Measurements from ENCODE around the gene ADGRL1. TPM values are rescaled to one million over a fixed set of nuclear protein-coding genes. Genes with fewer than 3 reads are reported as not detected.

The ADGRL1 gene
- total RNA-seq, 5 donors from 2014 or later (not counting 1 experiment from before 2014, with no cell fraction given) = 19.9 to 31.2 (median 28.0) TPM

- DNase-seq = no peak
- Mint-ChIP-seq H3K9me3 (no peaks in the 10 kb centered on the region), H3K27ac (no peak overlapping the region), H3K4me1 (peaks cover 19 to 20% (median 20%) of the 10 kb centered on the region in 3 donors), H3K27me3 (no peaks in the 10 kb centered on the region), H3K36me3 (no peaks in the 10 kb centered on the region), H3K4me3 (no peak overlapping the region)
- whole genome bisulfite sequencing (ENCODE audit: insufficient coverage) = 97% methylated on average over 38 of the region's 38 CpGs
- no peak for ATAC-seq (replicated peaks in 1 of 4)
- CTCF ChIA-PET = interaction anchor here in 1 of 2 donors (0.6 kb wide), 1 partner anchor 80 kb away, joined by 3 read pairs; no protein-coding TSS in a partner anchor
- H3K36me3 ChIP-seq (ENCODE audit: control insufficient read depth in 2 of 2, extremely low read depth in 1 of 2, insufficient read depth in 1 of 2, low read length in 1 of 2) = peaks cover 10 to 15% of the 10 kb centered on the region in 2 donors
- POLR2A ChIA-PET = no interaction called here
- H3K9me3 ChIP-seq = no peaks in the 10 kb centered on the region
- peaks cover 3 to 33% of the 10 kb centered on the region in 2 experiments for H3K4me1 ChIP-seq (ENCODE audit: control insufficient read depth in 1 of 2, extremely low read depth in 1 of 2, insufficient read depth in 2 of 2, low read length in 2 of 2)
- H3K27me3 ChIP-seq (replicated peaks in 1 of 2; ENCODE audit: control insufficient read depth in 2 of 2, extremely low read depth in 1 of 2, insufficient read depth in 2 of 2, low read length in 1 of 2) = peaks cover 0 to 8% of the 10 kb centered on the region in 2 experiments
- no peak overlapping the region for H3K27ac ChIP-seq (ENCODE audit: low read length)
- H3K4me3 ChIP-seq (ENCODE audit: control insufficient read depth in 1 of 2, extremely low read depth in 1 of 2, low read length in 1 of 2) = no peak overlapping the region
Observed at GRCh38 chr19:14162871-14163297, 43.1 kb downstream of the ADGRL1 start.

DNA sequence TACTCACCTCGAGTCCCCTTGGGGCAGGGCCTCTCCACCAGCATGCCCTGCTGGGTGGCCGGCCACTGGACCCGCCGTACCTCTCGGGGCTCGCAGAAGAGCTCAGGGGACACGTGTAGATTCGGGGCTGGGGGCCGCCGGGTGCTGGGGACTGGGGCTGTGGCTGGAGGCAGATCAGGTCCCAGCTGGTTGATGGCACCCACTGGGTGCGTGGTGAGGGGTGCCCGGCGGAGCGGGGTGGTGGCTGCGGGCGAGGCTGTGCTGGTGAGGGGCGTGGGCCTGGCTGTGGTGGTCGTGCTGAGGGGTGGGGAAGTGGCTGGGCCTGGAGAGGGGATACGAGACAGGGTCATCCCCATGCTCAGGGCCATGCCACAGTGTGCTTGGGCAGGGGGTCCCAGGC lies 44.7 kb downstream of the ADGRL1 start:
- peaks cover 6 to 8% (median 8%) of the 10 kb centered on the region in 3 donors for H3K4me1 Mint-ChIP-seq
- POLR2A ChIA-PET = no interaction called here
- H3K27ac ChIP-seq (ENCODE audit: low read length) = no peak overlapping the region
- CTCF ChIA-PET = no interaction called here
- H3K27ac Mint-ChIP-seq = no peak overlapping the region
- ATAC-seq (replicated peaks in 1 of 4) (no peak), DNase-seq (no peak)
- H3K27me3 ChIP-seq (replicated peaks in 1 of 2; ENCODE audit: control insufficient read depth in 2 of 2, extremely low read depth in 1 of 2, insufficient read depth in 2 of 2, low read length in 1 of 2) = peaks cover 0 to 8% of the 10 kb centered on the region in 2 experiments
- H3K4me3 Mint-ChIP-seq = no peak overlapping the region
- H3K27me3 Mint-ChIP-seq = no peaks in the 10 kb centered on the region
- no peaks in the 10 kb centered on the region for H3K9me3 ChIP-seq
- H3K4me3 ChIP-seq (ENCODE audit: control insufficient read depth in 1 of 2, extremely low read depth in 1 of 2, low read length in 1 of 2) = no peak overlapping the region
- no peaks in the 10 kb centered on the region for H3K9me3 Mint-ChIP-seq
- peaks cover 3% of the 10 kb centered on the region for H3K36me3 Mint-ChIP-seq
- H3K4me1 ChIP-seq (ENCODE audit: control insufficient read depth in 1 of 2, extremely low read depth in 1 of 2, insufficient read depth in 2 of 2, low read length in 2 of 2) = peaks cover 0 to 17% of the 10 kb centered on the region in 2 experiments
- WGBS (ENCODE audit: insufficient coverage) = 98% methylated on average over 13 of the region's 19 CpGs
- peaks cover 12 to 29% of the 10 kb centered on the region in 2 donors for H3K36me3 ChIP-seq (ENCODE audit: control insufficient read depth in 2 of 2, extremely low read depth in 1 of 2, insufficient read depth in 1 of 2, low read length in 1 of 2)

DNA sequence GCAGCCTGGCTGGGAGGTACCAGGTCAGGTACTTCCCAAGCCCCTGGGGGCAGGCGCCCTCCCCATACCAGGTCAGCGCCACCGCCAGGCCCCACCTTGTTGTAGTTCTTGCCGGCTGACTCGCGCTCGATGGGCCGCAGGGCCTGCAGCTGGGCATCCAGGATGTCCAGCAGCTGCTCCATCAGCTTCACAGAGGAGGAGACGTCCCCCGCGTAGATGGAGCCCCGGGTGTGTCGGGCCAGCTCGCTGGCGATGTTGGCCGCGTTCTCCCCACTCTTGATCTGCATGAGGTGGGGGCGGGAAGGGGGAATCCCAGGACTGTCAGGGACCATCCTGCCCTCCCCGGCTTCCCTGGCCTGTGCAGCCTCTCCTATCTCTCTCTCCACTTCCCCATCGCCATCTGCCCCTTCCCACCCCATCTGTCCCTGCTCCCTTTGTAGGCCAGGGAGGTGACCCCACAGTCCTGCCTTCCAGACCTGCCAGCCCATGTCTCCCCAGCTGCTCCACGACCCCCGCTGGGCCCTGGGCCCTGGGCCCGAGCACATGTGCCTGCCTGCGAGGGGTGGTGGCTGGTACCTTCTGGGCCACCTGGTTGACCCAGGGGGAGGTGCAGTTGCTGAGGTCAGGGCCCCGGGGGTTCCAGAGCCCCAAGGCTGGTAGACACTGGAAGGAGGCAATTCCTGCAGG lies 45.8 kb downstream of the ADGRL1 start:
- 91% methylated on average over 21 of the region's 25 CpGs for WGBS (ENCODE audit: insufficient coverage)
- Histone ChIP-seq H3K27me3 (replicated peaks in 1 of 2; ENCODE audit: control insufficient read depth in 2 of 2, extremely low read depth in 1 of 2, insufficient read depth in 2 of 2, low read length in 1 of 2) (peaks cover 0 to 6% of the 10 kb centered on the region in 2 experiments), H3K36me3 (ENCODE audit: control insufficient read depth in 2 of 2, extremely low read depth in 1 of 2, insufficient read depth in 1 of 2, low read length in 1 of 2) (peaks cover 12 to 39% of the 10 kb centered on the region in 2 donors), H3K4me1 (ENCODE audit: control insufficient read depth in 1 of 2, extremely low read depth in 1 of 2, insufficient read depth in 2 of 2, low read length in 2 of 2) (peaks cover 0 to 5% of the 10 kb centered on the region in 2 experiments), H3K4me3 (ENCODE audit: control insufficient read depth in 1 of 2, extremely low read depth in 1 of 2, low read length in 1 of 2) (no peak overlapping the region), H3K9me3 (no peaks in the 10 kb centered on the region), H3K27ac (ENCODE audit: low read length) (no peak overlapping the region)
- ATAC-seq (replicated peaks in 1 of 4) = no peak
- ChIA-PET CTCF (no interaction called here), POLR2A (no interaction called here)
- Mint-ChIP-seq H3K9me3 (no peaks in the 10 kb centered on the region), H3K36me3 (peaks cover 6% of the 10 kb centered on the region), H3K27ac (no peak overlapping the region), H3K27me3 (no peaks in the 10 kb centered on the region), H3K4me1 (no peaks in the 10 kb centered on the region), H3K4me3 (no peak overlapping the region)
- no peak for DNase-seq

DNA sequence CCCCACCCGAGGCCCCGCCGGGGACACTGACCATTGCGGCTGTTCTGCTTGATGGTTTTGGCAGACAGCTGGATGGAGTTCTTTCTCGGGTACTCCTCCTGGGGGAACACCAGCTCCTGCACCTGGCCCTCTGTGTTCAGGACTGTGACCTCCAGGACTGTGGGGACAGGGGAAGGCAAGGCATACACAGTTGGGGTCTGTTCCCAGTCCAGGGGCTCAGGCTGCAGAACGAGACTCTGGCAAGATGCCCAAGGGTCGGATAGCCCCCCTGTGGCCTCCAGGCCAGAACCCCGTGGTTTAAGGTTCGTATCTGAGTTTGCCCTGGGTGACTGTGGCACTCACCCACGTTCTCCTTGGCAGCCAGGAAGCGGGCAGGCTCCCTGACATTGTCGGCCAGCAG lies 46.9 kb downstream of the ADGRL1 start:
- Histone ChIP-seq H3K36me3 (ENCODE audit: control insufficient read depth in 2 of 2, extremely low read depth in 1 of 2, insufficient read depth in 1 of 2, low read length in 1 of 2) (peaks cover 12 to 39% of the 10 kb centered on the region in 2 donors), H3K4me1 (ENCODE audit: control insufficient read depth in 1 of 2, extremely low read depth in 1 of 2, insufficient read depth in 2 of 2, low read length in 2 of 2) (no peaks in the 10 kb centered on the region), H3K4me3 (ENCODE audit: control insufficient read depth in 1 of 2, extremely low read depth in 1 of 2, low read length in 1 of 2) (no peak overlapping the region), H3K27me3 (replicated peaks in 1 of 2; ENCODE audit: control insufficient read depth in 2 of 2, extremely low read depth in 1 of 2, insufficient read depth in 2 of 2, low read length in 1 of 2) (peaks cover 0 to 2% of the 10 kb centered on the region in 2 experiments), H3K27ac (ENCODE audit: low read length) (no peak overlapping the region), H3K9me3 (no peaks in the 10 kb centered on the region)
- CTCF ChIA-PET = no interaction called here
- DNase-seq = no peak
- no peak for ATAC-seq (replicated peaks in 1 of 4)
- Mint-ChIP-seq H3K4me1 (no peaks in the 10 kb centered on the region), H3K9me3 (no peaks in the 10 kb centered on the region), H3K27ac (no peak overlapping the region), H3K27me3 (no peaks in the 10 kb centered on the region), H3K36me3 (peaks cover 8% of the 10 kb centered on the region), H3K4me3 (no peak overlapping the region)
- POLR2A ChIA-PET = no interaction called here
- WGBS (ENCODE audit: insufficient coverage) = 70% methylated on average over 9 of the region's 12 CpGs

GRCh38 chr19:14158276-14159023 lies 47.5 kb downstream of the ADGRL1 start:
- Histone ChIP-seq H3K4me3 (ENCODE audit: control insufficient read depth in 1 of 2, extremely low read depth in 1 of 2, low read length in 1 of 2) (no peak overlapping the region), H3K4me1 (ENCODE audit: control insufficient read depth in 1 of 2, extremely low read depth in 1 of 2, insufficient read depth in 2 of 2, low read length in 2 of 2) (no peaks in the 10 kb centered on the region), H3K36me3 (ENCODE audit: control insufficient read depth in 2 of 2, extremely low read depth in 1 of 2, insufficient read depth in 1 of 2, low read length in 1 of 2) (peaks cover 12 to 39% of the 10 kb centered on the region in 2 donors), H3K9me3 (no peaks in the 10 kb centered on the region), H3K27me3 (replicated peaks in 1 of 2; ENCODE audit: control insufficient read depth in 2 of 2, extremely low read depth in 1 of 2, insufficient read depth in 2 of 2, low read length in 1 of 2) (peaks cover 0 to under 1% of the 10 kb centered on the region in 2 experiments), H3K27ac (ENCODE audit: low read length) (no peak overlapping the region)
- POLR2A ChIA-PET = no interaction called here
- Mint-ChIP-seq H3K4me1 (no peaks in the 10 kb centered on the region), H3K9me3 (no peaks in the 10 kb centered on the region), H3K27ac (no peak overlapping the region), H3K27me3 (no peaks in the 10 kb centered on the region), H3K36me3 (peaks cover 8% of the 10 kb centered on the region), H3K4me3 (no peak overlapping the region)
- no peak for DNase-seq
- ATAC-seq (replicated peaks in 1 of 4) = no peak
- CTCF ChIA-PET = no interaction called here
- WGBS (ENCODE audit: insufficient coverage) = 92% methylated on average over 11 of the region's 16 CpGs

- H3K27me3 Mint-ChIP-seq = no peaks in the 10 kb centered on the region
- H3K4me1 ChIP-seq (ENCODE audit: control insufficient read depth in 1 of 2, extremely low read depth in 1 of 2, insufficient read depth in 2 of 2, low read length in 2 of 2) = no peaks in the 10 kb centered on the region
- ChIA-PET POLR2A (interaction anchor here in 1 of 2 donors (0.7 kb wide), 1 partner anchor 146 kb away, joined by 3 read pairs; no protein-coding TSS in a partner anchor), CTCF (no interaction called here)
- no peak for DNase-seq
- no peak for ATAC-seq (replicated peaks in 1 of 4)
- H3K4me3 Mint-ChIP-seq = no peak overlapping the region
- no peaks in the 10 kb centered on the region for H3K9me3 ChIP-seq
- H3K36me3 Mint-ChIP-seq = peaks cover 15% of the 10 kb centered on the region
- peaks cover 0 to 3% (median 0%) of the 10 kb centered on the region in 3 donors for H3K4me1 Mint-ChIP-seq
- H3K9me3 Mint-ChIP-seq = no peaks in the 10 kb centered on the region
- no peak overlapping the region for H3K27ac Mint-ChIP-seq
- H3K36me3 ChIP-seq (ENCODE audit: control insufficient read depth in 2 of 2, extremely low read depth in 1 of 2, insufficient read depth in 1 of 2, low read length in 1 of 2) = peaks cover 12 to 38% of the 10 kb centered on the region in 2 donors
- no peak overlapping the region for H3K4me3 ChIP-seq (ENCODE audit: control insufficient read depth in 1 of 2, extremely low read depth in 1 of 2, low read length in 1 of 2)
- H3K27me3 ChIP-seq (replicated peaks in 1 of 2; ENCODE audit: control insufficient read depth in 2 of 2, extremely low read depth in 1 of 2, insufficient read depth in 2 of 2, low read length in 1 of 2) = no peaks in the 10 kb centered on the region
- H3K27ac ChIP-seq (ENCODE audit: low read length) = no peak overlapping the region
- 95% methylated on average over 23 of the region's 26 CpGs for WGBS (ENCODE audit: insufficient coverage)
Observed at GRCh38 chr19:14156971-14157717, 48.8 kb downstream of the ADGRL1 start.

Measured in T-cell (primary cell).